Fibroblast of peridontal ligament (primary cell): ENCODE measurements around the gene ADAMTS8.

Experiments
- DNase-seq: peaks from one replicate; pipeline ENCODE4 v3.0.0-alpha.2; 2010; ENCODE audit errors: extremely low read depth

The ADAMTS8 gene, protein sequence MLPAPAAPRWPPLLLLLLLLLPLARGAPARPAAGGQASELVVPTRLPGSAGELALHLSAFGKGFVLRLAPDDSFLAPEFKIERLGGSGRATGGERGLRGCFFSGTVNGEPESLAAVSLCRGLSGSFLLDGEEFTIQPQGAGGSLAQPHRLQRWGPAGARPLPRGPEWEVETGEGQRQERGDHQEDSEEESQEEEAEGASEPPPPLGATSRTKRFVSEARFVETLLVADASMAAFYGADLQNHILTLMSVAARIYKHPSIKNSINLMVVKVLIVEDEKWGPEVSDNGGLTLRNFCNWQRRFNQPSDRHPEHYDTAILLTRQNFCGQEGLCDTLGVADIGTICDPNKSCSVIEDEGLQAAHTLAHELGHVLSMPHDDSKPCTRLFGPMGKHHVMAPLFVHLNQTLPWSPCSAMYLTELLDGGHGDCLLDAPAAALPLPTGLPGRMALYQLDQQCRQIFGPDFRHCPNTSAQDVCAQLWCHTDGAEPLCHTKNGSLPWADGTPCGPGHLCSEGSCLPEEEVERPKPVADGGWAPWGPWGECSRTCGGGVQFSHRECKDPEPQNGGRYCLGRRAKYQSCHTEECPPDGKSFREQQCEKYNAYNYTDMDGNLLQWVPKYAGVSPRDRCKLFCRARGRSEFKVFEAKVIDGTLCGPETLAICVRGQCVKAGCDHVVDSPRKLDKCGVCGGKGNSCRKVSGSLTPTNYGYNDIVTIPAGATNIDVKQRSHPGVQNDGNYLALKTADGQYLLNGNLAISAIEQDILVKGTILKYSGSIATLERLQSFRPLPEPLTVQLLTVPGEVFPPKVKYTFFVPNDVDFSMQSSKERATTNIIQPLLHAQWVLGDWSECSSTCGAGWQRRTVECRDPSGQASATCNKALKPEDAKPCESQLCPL

DNA sequence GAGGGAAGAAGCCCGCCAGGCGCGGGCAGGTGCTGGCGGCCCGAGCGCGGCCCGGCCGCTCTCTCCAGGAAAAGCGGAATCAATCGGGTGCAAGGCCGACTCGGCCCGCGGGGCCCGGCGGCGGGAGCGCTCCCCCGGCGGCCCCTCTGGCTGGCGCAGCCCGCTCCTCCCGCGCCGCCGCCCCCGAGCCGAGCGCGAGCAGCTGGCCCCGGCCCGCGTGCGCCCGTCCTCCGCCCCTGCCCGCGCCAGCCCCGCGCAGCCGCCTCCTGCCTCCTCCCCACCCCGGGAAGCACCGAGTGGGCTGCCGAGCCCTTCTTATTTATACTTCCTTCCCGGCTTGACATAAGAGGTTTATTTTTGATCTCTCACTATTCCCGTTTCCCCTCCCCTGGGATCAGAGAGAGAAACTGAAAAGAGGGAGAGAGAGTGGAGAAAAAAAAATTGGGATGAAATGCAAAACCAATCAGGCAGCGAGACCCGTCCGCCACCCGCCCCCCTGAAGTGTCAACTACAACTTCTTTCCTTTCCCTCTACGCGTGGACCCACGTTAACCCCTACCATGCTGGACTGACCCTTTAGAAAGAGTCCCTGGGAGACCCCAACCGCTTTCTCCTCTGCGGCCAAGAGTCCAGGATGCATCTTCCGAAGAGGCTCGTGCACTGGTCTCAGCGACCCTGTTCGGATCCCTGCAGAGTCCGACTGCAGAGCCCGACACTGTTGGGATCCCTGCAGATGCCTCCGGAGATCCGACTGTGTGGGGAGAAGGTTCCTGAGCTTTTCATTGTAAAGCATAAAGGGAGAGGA, at the start of gene ADAMTS8:
TSS of gene ADAMTS8 (minus strand) at position 294 of the 804 bp plus-strand sequence. CDS start 323 bp downstream, outside the sequence.
- no peak for DNase-seq

DNA sequence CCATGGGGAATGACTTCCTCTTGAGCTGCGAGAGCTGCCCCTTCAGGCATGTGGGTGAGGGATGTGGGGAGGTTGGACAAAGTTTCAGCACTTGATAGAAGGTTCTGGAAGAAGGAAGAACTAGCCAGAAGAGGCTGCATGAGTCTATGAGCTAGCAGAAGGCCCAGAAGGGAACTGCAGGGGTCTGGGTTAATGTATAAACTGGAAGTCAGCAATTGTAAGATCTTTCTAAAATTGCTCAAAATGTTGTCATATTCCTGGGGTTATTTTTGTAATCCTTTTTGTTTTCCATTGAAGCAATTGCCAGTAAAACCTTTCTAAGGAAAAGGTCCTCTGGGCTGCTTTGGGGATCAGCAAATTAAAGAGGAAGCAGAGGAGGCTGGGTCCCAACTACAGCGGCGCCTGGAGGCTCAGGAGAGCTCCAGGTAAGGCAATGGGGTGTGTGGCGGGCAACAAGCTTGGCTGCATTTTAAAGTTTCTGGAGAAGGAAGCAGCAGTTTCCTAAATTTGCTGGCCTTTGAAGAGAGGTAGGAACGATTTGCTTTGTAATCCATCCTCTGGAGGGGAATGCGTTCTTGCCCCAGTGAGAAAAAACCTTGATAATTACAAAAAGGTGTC, 49.3 kb upstream of the ADAMTS8 start:
- DNase-seq = peak; percentile 37

DNA sequence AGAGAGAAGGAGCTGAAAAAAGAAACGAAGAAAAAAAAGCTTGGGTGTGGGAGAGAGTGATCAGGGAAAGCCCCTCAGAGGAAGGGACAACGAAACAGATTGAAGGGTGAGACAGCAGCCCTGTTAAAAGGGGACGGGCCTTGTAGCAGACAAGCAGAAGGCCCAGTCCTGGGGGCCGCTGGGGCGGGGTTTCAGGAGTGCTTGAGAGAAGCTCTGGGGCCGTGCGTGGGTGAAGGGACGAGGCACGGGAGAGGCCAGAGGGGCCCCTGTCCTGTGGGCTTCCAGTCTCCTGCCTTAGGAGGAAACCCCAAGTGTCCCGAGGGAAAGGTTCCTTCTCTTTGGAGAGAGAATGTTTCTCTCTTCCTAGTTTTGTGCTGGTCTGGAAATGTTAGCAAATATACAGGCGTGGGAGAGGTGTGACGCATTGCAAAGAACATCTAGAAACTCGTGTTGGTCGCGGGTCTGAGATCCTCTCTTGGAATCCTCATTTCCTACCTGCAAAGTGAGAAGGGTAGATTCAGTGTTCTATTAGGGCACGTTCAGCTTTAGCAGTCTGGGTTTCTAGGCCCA, 48.6 kb upstream of the ADAMTS8 start:
- DNase-seq = no peak

DNA sequence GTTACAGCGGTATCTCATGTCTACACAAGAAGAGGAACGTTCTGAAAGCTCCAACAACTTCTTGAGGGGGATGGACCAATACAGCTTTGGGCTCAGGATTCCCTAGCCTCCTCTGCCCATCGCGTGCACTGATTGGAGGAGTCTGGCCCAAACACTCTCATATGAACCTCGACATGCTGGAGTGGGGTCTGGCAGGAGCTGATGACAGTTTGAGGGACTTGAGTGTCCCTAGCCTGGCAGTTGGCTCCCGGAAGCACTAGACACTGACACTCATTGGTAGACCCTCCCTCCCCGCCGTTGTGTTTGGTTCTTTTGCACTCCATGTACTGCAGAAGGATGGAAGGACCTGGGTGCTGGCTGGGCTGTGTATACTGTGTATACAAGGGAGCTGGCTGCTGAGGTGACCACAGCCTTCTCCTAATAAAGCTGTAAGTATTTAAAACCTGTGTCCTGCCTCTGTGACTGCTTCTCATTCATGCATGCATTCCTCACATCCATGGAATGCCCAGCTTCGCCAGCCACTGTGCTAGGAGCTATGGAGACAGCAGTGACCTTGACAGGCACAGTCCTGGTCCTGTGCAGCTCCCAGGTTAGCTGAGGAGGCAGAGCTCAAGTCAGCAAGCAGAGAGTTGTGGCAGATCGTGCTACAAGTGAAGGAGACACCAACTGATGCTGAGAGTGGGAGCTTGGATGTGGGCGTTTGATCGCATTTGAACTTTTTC, 48.0 kb upstream of the ADAMTS8 start:
- no peak for DNase-seq

DNA sequence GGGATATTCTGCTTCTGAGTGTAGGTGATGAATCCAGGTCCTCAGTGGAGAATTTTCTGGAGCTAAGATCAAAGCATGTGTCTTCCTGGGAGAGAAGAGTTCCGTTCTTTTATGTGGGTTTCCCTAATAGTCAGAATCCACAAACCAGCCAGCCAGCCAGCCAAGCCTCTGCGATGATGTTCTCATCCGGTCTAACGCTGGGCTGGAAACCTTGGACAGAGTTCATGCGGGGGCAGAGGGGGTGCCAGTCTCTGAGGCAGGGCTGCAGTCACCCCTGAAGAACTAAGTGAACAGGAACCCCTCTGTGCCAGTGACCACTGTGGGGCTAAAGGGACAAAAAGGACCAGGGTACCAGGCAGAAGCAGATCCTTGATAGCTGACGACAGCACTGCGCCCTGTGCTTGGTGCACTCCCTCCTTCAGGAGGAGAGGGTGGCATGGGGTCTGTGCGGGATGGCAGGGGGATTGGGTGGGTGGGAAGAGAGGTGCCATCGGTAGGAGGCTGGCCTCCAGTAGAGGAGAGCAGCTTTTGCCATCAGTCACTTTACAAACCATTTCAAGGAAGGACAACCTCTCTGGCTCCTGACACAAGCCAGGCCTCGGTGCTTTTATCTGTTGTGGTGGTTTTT, 47.1 kb upstream of the ADAMTS8 start:
- no peak for DNase-seq

DNA sequence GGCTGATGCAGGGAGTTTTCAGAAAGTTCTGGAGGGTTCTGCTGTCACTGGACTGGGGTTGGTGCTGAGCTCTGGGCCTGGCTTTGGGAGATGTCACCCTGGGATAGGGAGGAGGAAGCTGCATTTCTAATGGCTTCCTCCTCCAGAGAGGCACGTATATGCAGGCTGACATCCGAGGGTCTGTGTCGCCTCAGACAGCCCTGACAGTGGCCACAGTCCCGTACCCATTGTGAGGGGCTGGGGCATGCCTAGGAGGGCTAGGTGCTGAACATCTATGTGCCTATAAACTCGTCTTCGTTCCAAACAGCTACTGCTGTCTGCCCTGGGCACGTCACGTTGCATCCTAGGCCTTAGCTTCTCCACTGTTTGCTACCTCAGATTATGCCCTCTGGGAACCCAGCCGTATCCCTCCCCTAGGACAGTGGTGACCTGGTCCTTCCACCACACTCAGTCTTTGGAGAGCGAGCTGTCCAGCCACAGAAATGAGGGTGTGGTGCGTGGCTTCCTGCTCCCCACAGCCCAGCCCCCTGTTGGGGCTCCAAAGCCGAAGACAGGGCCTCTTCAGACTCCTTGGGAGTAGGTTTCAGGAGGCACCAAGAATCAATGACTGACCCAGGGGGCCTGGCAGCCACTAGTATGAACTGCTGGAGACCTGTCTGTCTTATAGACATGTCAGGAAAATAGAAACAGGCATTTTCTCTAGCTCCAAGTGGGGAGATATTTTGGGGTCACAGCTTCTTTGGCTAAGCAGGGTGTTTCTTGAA, 46.4 kb upstream of the ADAMTS8 start:
- no peak for DNase-seq

DNA sequence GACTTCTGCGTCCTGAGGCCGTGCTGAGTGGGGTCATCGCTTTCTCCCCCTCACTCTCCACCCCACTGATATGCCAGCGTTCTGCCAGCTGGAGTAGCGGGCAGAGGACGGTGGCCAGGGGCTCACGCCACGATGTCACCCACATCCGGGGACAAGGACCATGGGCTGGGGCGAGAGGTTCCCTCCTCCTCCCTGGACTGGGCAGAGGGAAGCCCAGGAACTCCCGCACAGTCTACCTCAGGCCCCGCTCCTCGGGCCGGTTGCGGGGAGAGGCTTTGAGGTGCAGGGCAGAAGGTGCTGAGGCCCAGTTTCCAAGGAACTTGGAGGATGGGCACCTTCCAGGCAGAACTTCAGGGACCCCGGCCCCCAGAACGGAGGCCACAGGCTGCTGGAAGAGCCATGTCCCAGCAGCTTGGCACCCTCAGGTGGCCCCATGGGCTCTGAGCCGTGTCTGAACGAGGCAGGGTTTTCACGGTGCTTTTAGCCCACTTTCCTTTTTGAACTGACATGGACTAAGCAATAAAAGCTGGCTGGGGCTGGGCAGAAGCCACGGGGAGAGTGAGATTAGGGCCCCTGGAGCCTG, 45.5 kb upstream of the ADAMTS8 start:
- DNase-seq = no peak

DNA sequence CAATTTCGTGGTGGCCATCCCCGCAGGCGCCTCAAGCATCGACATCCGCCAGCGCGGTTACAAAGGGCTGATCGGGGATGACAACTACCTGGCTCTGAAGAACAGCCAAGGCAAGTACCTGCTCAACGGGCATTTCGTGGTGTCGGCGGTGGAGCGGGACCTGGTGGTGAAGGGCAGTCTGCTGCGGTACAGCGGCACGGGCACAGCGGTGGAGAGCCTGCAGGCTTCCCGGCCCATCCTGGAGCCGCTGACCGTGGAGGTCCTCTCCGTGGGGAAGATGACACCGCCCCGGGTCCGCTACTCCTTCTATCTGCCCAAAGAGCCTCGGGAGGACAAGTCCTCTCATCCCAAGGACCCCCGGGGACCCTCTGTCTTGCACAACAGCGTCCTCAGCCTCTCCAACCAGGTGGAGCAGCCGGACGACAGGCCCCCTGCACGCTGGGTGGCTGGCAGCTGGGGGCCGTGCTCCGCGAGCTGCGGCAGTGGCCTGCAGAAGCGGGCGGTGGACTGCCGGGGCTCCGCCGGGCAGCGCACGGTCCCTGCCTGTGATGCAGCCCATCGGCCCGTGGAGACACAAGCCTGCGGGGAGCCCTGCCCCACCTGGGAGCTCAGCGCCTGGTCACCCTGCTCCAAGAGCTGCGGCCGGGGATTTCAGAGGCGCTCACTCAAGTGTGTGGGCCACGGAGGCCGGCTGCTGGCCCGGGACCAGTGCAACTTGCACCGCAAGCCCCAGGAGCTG, 44.8 kb upstream of the ADAMTS8 start:
- no peak for DNase-seq

DNA sequence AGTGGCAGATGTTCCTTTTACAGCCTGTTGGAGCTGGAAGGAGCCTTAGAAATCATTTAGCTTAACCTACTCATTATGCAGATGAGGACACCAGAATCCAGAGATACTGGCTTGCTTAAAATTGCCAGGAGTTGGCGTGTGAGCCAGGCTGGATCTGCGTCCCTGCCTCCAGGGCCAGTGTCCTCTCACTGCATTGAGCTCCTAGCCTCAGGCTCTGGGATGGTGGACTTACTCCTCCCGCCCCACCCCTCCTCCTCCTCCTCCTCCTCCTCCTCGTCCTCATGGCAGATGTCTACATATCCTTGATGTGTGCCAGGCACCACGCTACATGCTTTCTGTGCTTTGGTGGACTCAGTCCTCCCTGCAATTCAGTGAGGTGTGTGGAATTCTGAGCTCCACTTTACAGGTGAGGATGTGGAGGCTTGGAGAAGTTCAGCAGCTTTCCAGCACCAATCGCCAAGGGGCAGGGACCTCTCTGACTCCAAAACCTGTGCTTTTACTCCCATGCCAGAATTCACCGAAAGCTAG, 44.1 kb upstream of the ADAMTS8 start:
- DNase-seq = no peak

DNA sequence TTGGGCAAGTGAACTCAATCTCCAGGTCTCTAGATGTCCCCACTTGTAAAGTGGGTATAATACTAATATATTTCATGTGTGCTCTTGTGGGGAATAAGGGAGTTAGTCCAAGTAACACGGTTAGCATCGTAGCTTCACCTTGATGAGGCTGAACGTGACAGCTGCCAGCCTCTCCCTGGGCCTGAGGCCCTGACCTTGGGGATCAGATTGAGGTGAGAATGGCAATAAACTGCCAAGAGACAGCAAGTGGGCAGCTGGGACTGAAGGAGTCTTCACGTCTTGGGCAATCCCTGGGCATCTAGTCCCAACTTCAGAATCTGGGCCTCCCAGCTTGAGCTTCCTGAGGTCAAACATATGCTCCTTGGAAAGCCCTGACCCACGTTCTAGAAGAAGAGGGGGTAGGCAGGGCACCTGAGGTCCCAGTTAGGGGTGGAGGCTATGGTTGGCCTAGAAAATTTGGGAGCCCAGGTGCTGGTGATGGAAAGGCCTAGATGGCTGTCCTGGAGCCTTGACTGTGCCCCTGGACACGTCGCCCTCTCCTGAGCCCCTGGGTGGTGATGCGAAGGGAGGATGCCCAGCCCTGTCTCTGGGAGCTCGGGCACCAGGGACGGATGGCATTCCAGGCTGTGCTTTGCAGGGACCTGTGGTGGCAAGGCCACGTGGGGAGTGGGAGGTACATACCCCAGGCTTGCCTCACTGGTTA, 43.5 kb upstream of the ADAMTS8 start:
- no peak for DNase-seq

DNA sequence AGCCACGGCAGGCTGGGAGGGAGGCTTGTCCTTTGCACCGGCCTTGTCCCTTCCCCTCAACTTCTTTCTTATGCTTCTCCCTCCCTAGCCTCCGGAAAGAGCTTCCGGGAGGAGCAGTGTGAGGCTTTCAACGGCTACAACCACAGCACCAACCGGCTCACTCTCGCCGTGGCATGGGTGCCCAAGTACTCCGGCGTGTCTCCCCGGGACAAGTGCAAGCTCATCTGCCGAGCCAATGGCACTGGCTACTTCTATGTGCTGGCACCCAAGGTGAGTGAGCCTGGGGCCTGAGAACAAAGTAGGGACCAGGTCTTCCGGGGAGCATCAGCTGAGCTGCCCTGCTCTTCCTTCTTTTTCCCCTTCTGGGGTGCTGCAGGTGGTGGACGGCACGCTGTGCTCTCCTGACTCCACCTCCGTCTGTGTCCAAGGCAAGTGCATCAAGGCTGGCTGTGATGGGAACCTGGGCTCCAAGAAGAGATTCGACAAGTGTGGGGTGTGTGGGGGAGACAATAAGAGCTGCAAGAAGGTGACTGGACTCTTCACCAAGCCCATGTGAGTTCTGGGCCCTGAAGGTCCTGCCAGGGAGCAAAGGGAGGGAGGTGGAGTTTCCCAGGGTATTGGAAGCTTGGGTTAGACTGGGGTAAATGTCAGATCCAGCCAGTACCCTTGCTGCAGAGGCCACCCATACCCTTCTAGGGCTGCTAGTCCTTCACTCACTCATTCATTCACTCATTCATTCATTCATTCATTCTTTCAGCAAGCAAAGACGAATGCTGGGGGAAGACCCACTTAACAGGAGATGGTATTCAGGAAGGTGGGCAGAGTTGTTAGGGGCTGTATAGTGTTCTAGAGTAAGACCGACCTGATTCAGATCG, 42.7 kb upstream of the ADAMTS8 start:
- DNase-seq = no peak

DNA sequence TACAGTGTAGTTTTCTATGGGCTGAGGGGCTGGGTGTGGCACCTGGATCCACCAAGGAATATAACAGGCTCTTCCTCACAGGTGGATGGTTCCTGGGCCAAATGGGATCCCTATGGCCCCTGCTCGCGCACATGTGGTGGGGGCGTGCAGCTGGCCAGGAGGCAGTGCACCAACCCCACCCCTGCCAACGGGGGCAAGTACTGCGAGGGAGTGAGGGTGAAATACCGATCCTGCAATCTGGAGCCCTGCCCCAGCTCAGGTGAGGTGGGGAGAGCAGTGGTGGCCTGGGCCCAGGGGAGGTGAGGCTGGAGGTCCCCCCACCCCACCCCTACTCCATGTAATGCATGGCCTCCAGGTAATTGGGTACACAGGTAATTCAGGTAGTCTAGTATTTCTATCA, 40.8 kb upstream of the ADAMTS8 start:
- DNase-seq = no peak

DNA sequence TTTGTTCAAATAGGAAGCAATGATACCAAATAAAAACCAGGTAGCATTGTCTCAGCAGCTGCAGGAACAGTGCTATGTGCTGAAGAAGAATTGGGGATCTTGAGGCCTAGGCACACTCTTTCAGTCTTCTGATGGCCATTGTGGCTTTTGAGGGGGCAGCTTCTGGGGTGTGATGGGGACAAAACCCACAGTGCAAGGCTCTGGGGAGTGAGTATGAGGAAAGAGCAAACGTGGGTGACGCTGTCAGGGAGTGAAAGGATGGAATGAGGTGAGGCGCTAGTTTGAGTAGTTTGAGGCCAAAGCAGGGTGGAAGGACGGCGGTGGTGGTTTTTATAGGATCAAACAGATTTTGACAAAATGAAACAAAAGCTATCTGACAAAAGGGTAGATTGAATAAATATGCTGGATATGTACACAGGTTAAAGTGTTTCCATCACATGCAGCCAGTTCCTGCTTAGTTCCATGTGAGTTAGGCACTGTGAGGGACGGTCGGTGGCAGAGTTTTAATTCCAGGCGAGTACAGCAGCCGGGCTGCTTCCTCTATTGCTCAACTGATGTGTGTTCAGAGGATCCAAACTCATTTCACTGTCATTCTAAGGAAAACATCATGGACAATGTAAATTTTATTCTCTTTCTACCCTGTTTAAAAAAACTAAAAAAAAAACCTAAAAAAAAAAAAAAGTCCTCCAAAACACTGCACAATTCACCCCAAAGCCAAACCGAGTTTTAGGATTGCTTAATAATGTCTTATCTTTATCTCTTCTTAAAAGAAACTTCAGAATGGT, 38.9 kb upstream of the ADAMTS8 start:
- DNase-seq = no peak

DNA sequence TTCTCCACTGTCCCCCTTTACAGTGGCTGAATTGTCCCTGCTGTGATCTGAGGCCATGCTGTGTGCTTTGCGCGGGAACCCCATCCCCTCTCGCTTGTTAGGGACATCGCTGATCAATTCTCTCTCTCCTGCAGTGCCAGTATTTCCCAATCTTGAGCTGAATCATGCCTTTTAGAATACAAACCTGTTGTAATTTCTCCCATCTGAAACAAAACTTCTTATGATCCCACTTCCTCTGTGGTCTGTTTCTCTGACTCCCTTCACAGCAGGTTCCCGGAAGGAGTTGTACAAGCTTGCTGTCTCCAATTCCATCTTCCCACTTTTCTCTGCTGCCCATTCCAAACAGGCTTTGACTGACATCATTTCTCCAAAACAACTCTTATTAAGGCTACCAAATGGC, 36.9 kb upstream of the ADAMTS8 start:
- DNase-seq = peak; percentile 25

DNA sequence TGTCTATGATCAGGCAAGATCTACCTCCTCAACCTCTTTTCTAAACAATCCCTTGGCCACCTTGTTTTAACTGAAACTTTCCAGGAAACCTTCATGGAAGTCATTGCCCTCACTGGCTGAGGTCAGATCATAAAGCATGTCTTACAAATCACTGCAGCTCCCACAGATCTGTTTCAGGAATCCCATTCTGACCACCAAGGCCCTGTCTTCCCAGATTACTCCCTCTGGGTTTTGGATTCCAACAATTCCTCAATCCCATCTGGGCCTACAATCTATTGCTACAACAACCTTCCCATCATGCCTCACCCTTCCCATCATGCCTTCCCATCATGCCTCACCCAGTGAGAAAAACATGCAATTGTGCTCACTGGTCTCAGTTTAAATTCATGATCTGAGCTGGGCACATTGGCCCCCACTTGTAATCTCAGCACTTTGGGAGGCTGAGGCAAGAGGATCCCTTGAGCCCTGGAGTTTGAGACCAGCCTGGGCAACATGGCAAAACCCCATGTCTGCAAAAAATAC, 35.9 kb upstream of the ADAMTS8 start:
- DNase-seq = peak; percentile 66
